Astrocyte (in vitro differentiated cells and primary cell): Measurements from ENCODE around the gene OR6B3.

ENCODE experiments used
- EZH2 ChIP-seq: IDR thresholded peaks from 2 replicates; pipeline ENCODE4 v1.6.1; 2012; ENCODE audit warnings: mild to moderate bottlenecking, low read length, inconsistent platforms; ENCODE audit not compliant: insufficient read depth
- TF ChIP-seq, protein P1 (sequence below): IDR thresholded peaks from 2 replicates; pipeline ENCODE4 v1.5.1; 2011; ENCODE audit warnings: low read depth, mild to moderate bottlenecking, inconsistent platforms, low read length, moderate library complexity; ENCODE audit not compliant: insufficient read depth

DNA sequence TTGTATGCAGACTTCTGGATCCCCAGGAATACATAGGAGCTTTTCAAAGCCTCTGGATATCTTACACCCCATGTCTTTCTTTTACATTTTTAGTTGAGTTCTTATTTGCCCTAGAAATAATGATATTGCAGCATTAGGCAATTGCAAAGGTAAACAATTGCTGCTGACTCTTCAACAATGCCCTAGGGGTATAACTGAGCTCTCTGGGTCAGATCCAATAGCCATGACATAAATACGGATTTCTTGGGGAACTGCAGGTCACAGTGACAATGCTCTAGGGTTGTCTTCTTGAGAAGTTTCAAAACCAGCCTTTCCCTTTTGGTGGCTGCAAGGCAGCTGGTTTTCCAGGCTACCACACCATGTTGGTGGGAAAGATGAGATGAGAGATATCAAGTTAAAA lies 16.5 kb upstream of the OR6B3 start:
- TF ChIP-seq, protein P1, sequence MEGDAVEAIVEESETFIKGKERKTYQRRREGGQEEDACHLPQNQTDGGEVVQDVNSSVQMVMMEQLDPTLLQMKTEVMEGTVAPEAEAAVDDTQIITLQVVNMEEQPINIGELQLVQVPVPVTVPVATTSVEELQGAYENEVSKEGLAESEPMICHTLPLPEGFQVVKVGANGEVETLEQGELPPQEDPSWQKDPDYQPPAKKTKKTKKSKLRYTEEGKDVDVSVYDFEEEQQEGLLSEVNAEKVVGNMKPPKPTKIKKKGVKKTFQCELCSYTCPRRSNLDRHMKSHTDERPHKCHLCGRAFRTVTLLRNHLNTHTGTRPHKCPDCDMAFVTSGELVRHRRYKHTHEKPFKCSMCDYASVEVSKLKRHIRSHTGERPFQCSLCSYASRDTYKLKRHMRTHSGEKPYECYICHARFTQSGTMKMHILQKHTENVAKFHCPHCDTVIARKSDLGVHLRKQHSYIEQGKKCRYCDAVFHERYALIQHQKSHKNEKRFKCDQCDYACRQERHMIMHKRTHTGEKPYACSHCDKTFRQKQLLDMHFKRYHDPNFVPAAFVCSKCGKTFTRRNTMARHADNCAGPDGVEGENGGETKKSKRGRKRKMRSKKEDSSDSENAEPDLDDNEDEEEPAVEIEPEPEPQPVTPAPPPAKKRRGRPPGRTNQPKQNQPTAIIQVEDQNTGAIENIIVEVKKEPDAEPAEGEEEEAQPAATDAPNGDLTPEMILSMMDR: no peak
- TF ChIP-seq EZH2: no peak
